GM12875 (cell line): ENCODE results near the gene ATL2.

ENCODE experiments used
- H3K4me3 ChIP-seq: one replicate; pipeline ENCODE4 v1.5.1; 2011; ENCODE audit warnings: low read depth, low read length, control low read depth
- TF ChIP-seq, protein P1 (sequence below): IDR thresholded peaks from 2 replicates; pipeline ENCODE4 v1.5.1; 2011; ENCODE audit warnings: low read depth, mild to moderate bottlenecking, control low read depth, inconsistent platforms, low read length, moderate library complexity, borderline replicate concordance; ENCODE audit not compliant: insufficient read depth

Gene ATL2

DNA sequence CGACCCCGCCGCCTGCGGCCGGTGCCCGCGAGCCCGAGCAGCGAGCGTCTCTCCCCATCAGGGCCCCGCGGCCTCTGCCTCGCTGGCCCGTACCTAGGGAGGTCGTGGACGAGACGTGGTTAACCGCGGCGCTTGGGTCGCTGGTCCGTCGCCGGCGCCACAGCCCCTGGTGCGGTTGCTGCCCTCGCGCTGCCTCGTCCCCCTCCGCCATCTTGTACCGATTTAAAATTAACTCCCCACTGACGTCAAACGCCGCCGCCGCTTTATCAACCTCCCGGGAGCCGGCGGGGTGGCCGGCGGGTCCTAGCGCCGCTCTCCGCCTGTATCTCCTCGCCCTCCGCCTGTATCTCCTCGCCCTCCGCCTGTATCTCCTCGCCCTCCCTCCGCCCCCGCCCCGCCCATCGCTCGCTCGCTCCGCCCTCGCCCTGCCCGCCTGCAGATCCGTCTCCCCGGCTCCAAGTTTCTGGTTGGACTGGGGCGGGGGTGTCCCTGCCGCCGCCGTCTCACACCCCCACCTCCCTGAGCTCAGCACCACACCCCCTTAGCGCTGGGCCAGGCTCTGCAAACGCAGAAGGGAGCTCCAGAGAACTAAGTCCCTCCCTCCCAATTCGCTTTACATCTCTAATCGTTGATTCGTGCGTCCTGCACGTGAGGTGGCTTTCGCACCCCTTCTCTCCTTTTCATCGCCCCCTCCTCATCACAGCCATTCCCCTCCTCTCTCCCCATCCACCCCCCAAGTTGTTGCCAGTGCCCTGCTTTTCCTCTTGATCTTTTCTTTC lies at the start of gene ATL2:
Gene ATL2, minus strand, starts transcription at position 224 of the 779 bp plus-strand sequence. Its CDS starts 13 bp downstream, at position 211.
- TF ChIP-seq, protein P1, sequence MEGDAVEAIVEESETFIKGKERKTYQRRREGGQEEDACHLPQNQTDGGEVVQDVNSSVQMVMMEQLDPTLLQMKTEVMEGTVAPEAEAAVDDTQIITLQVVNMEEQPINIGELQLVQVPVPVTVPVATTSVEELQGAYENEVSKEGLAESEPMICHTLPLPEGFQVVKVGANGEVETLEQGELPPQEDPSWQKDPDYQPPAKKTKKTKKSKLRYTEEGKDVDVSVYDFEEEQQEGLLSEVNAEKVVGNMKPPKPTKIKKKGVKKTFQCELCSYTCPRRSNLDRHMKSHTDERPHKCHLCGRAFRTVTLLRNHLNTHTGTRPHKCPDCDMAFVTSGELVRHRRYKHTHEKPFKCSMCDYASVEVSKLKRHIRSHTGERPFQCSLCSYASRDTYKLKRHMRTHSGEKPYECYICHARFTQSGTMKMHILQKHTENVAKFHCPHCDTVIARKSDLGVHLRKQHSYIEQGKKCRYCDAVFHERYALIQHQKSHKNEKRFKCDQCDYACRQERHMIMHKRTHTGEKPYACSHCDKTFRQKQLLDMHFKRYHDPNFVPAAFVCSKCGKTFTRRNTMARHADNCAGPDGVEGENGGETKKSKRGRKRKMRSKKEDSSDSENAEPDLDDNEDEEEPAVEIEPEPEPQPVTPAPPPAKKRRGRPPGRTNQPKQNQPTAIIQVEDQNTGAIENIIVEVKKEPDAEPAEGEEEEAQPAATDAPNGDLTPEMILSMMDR: no peak
- peak within 1 kb of the TSS; percentile 83 for H3K4me3 ChIP-seq

DNA sequence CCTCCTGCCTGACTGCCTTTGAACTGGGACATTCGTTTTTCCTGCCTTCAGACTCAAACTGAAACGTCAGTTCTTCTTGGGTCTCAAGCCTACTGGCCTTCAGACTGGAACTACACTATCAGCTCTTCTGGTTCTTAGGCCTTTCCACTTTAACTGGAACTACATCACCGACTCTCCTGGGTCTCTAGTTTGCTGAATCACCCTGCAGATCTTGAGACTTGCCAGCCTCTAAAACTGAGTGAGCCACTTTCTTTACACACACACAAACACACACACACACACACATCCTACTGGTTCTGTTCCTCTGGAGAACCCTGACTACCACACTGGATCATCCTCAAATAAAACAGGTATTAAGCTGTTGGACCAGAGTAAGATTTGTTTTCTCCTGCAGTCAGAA lies 46.7 kb upstream of the ATL2 start:
- TF ChIP-seq, protein P1: no peak
- no peak overlapping the region for H3K4me3 ChIP-seq

DNA sequence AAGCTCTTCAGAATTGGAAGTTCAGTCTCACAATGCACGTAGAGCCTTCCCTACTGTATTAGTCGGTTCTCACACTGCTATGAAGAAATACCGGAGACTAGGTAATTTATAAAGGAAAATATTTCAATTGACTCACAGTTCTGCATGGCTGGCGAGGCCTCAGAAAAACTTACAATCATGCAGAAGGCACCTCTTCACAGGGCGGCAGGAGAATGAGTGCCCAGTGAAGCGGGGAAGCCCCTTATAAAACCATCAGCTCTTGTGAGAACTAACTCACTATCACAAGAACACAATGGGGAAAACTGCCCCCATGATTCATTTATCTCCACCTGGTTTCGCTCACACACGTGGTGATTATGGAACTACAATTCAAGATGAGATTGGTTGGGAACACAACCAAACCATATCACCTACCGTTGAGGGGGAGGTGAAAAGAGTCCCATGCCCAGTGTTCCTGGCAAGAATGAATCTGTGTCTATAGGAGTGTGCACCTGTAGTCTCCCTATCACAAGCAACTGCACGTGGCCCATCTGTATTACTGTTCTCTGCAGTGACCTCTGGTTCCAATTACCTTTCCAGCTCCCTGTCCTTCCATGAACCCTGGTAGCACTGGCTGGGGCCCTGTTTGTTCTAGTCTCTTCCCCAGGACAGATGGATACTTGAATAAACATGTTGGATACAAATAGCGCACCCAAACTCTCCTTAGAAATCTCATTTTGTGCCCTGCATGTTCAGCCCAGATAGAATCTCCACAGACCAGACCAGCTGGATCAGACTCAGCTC lies 44.4 kb upstream of the ATL2 start:
- TF ChIP-seq, protein P1: no peak
- H3K4me3 ChIP-seq: no peak overlapping the region

DNA sequence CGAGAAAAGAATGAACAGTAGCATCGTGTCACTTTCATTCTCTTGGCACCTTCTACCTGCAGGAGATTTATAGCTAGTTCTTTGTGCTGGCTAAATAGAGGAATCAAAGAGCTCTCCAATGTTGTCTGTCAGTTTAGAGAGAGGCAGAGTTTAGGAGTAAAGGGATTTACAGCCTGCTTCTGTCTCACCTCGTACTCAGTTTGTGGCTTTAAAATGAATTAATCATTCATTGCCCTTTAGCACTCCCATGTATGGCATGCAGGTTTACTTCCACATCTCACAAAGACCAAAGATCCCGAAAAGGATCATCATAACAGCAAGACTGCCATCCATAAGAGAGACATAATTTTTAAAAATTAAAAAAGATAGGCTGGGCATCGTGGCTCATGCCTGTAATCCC lies 42.4 kb upstream of the ATL2 start:
- no peak overlapping the region for H3K4me3 ChIP-seq
- TF ChIP-seq, protein P1: no peak

DNA sequence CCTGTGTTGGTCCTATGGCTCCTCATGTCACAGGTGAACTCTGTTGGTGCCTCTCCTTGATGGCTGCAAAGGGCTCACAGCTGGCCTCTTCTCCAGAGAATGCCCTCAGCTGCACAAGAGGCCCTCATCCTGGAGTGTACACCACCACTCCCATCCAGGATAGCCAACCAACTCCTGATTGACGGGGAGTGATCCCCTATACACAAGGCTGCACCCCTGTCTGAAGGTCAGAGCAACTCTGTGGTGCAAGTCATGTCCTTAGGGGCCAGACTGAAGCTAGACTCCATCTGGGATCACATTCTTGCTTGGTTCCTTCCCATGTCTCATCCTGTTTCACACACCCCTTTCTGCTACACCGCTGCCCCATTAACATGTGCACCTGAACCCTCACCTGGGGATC lies 41.7 kb upstream of the ATL2 start:
- H3K4me3 ChIP-seq: no peak overlapping the region
- TF ChIP-seq, protein P1: no peak

DNA sequence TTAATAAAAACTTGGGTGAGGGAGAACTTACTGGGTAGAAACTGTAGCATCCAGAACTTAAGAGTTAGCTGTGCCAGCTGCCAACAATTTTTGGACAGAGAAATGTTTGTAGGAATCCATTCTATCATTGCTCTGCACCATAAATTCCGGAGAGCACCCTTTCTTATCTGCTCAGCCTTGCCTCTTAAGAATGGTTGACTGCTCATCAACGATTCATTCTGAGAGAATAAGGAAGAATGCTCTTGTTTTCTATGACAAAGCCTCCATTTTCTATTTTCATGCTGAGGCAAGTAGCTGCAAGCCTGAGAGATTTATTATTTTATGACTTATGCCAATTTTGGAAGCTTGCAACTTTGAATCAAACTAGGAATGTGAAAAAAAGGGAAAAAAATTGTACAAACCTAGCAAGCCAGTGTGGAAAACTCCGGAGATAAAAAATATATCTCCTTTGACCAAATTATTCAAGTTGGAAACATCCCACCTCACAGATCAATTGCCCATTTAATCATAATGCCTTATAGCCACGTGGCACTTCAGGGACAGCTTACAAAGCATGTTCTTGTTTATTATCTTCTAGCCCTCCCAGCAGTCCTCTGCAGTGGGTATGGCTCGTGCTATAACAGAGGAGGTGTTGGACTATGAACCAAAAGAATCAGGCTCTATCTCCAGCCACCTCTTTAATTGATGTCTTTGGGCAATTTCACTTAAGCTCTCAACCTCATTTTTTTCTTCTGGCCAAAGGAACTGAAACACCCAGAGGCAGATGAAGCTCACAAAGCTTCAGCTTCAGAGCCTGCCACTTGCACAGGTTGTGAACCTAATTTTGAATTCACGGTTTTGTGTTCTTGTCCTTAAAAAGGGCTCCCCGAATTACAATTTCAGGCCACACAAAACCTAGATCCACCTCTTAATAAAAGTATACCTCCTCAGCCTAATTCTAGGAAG lies 40.9 kb upstream of the ATL2 start:
- no peak overlapping the region for H3K4me3 ChIP-seq
- TF ChIP-seq, protein P1: no peak
